GM20000 (cell line): ENCODE measurements around the gene PELI2.

ENCODE experiments used
- DNase-seq: peaks from one replicate; pipeline ENCODE4 v3.0.0; 2012; ENCODE audit warnings: low spot score
- TF ChIP-seq, protein P1 (sequence below): IDR thresholded peaks from 2 replicates; pipeline ENCODE4 v1.5.1; 2012; ENCODE audit warnings: mild to moderate bottlenecking, control low read depth; ENCODE audit errors: extremely low read depth, missing control alignments

The PELI2 gene

DNA sequence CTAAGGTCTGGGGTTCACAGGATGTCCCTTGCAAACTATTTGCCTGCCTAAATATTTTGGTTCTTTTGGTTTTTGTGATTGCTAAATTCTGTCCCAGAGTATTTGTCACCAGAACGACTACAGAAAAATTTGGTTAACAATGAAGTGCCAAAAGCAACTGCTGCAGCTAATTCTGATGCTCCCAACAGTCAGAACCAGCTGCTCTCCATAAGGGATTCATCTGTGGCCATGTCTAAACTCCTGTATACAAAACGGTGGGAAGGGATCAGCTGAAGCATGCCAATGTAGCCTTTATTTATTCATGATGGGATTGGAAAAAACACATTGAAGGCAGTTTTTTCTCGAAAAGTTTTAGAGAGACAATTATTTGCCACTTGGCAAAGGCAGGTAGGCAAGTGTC, 29.3 kb upstream of the PELI2 start:
- no peak for DNase-seq
- TF ChIP-seq, protein P1, sequence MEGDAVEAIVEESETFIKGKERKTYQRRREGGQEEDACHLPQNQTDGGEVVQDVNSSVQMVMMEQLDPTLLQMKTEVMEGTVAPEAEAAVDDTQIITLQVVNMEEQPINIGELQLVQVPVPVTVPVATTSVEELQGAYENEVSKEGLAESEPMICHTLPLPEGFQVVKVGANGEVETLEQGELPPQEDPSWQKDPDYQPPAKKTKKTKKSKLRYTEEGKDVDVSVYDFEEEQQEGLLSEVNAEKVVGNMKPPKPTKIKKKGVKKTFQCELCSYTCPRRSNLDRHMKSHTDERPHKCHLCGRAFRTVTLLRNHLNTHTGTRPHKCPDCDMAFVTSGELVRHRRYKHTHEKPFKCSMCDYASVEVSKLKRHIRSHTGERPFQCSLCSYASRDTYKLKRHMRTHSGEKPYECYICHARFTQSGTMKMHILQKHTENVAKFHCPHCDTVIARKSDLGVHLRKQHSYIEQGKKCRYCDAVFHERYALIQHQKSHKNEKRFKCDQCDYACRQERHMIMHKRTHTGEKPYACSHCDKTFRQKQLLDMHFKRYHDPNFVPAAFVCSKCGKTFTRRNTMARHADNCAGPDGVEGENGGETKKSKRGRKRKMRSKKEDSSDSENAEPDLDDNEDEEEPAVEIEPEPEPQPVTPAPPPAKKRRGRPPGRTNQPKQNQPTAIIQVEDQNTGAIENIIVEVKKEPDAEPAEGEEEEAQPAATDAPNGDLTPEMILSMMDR: no peak

DNA sequence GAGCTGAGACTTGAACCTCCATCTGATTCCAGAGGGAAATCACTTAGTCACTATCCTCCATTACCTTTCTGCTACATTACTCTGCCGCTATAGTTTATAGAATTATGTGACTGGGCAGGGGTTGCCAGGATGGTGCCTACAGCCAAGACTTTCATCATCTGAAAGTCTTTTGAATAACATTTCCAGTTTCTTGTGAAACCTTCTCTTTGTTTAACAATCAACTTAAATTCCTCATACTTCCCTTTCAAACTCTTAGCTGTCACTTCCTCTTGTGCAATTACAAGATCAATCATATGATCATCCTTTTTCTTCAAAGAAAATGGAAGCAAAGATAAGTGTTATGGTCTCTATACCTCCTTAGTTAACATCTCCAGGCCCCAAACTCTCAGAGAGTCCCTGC, 25.4 kb upstream of the PELI2 start:
- TF ChIP-seq, protein P1: no peak
- DNase-seq: no peak

DNA sequence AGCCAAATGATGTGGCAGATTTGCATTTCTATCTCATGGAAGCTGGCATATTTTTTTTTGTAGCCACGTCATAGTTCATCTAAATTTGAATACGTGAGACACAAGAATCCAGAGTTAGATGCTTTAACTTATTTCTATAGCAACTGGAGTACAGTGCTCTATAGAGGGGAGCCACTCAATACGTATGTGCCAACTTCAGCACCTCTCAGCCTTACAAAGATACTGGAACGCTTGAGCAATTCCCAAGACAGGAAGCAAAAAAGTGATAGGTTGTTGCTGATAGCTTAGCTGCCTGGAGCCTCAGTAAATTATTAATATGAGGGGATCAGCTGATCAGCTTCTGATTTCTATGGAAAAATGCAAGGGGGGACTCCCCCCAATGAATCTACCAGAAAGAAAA, 24.1 kb upstream of the PELI2 start:
- DNase-seq: no peak
- TF ChIP-seq, protein P1: no peak

DNA sequence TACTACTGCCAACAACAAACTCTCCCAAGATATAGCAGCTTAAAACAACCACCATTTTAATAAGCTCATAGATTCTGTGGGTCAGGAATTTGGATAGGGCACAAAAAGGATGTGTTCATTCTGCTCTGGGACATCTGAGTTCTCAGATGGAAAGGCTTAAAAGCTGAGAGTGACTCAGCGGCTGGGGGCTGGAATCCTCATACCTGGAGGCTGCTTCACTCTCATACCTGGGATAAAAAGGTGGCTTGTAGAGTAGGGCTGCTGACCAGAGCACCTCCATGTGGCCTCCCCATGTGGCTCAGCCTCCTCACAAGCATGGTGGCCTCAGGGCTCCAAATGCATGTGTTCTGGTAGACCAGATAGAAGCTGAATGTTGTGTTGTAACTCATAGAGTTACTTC, 20.2 kb upstream of the PELI2 start:
- no peak for DNase-seq
- TF ChIP-seq, protein P1: no peak

DNA sequence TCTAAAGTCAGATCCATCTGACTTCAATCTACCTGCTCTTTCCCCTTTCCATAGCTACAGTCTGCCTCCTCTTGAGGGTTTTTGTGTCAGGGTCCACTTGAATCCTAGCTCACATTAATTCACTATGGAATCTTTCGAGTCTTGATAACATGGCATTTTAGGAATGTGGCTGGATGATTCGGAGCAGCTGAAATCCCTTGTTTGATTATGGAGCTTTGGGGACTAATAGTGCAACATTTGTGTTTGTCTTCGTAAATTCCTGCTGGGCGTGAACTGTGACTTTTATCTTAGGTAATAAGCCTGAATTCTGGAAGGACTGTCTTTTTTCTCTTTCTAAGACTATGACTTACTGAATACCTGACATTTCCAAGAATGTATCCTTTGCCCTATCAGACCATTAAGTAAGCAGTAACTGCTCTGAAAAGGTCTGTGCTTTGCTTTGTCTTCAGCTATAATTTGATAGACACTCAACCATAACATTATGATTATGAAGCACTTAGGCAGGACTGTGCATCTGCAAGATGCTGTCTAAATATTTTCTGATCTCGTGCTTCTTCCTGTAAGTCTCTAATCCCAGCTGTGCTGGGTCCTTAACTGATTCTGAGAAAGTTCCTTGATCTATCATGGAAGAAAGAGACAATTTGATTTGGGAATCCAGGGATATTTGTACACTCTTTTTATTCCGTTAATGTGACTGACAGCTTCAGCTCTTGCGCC, 19.0 kb upstream of the PELI2 start:
- DNase-seq: no peak
- TF ChIP-seq, protein P1: no peak

DNA sequence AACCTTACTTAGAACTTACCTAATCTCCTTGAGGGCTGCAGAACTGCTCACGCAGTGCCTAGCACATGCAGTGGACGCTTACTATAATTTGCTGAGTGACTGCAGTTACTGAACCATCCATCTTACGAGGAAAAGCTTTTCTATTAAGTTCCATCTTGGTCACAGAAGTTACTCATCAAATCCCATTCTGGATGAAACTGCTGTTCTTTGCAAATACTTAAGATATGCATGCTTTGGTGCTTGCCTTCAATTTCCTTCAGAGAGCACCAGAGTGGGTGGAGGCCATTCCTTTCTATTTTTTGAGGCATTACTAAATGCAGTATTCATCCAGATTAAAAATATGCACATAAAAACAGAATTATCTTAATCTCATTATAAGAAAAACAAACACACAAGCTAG, 17.7 kb upstream of the PELI2 start:
- no peak for DNase-seq
- TF ChIP-seq, protein P1: no peak

DNA sequence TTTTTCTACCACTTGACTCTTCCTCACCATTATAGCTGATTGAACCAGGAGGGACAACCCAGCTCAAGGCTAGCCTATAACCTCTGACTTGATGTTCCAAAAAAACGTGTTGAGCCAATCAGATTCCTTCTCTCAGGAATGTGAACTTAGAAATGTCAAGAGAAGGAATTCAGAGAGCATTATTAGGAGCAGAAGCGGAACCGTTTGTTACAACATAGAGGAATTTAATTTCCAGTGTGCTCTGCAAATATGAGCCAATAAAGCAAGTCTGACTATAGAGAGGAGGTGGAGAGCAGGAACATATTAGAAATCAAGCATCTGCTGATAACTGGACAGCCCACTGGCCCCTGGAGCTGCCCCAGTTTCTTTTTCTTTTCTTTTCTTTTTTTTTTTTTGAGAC, 15.3 kb upstream of the PELI2 start:
- no peak for DNase-seq

More for the DNA sequence above, 15.3 kb upstream of the PELI2 start:
- TF ChIP-seq, protein P1: no peak
